Neural cell (in vitro differentiated cells): Measurements from ENCODE around the gene EIF2B1. TPM values are rescaled to one million over a fixed set of nuclear protein-coding genes. Genes with fewer than 3 reads are reported as not detected.
"Not testable (repeated sequence)": the region's sequence is repeated elsewhere in the genome, so short reads cannot be mapped to it uniquely, and the experiment has no call there.

Source experiments
- H2AFZ ChIP-seq: fragments of 200-600, 300-800 bp; sonication (generic), shearing (Covaris generic); 2 replicates; pipeline ENCODE4 v1.6.0; 2014; ENCODE audit warnings: low read depth, mild to moderate bottlenecking, antibody characterized with exemption, low read length, moderate library complexity
- H3F3A ChIP-seq: fragments of 200-600 bp; shearing (Covaris generic); 2 replicates; pipeline ENCODE4 v1.6.1; 2016; ENCODE audit warnings: mild to moderate bottlenecking, moderate library complexity, mixed read lengths, antibody characterized with exemption, low read length; ENCODE audit not compliant: insufficient read depth, poor library complexity, severe bottlenecking
- H3K27ac ChIP-seq: fragments of 200-600, 300-800 bp; sonication (generic), shearing (Covaris generic); 2 replicates; pipeline ENCODE4 v1.5.1; 2014; ENCODE audit warnings: mild to moderate bottlenecking, low read length, moderate library complexity
- H3K27me3 ChIP-seq: fragments of 300-800, 200-600 bp; sonication (generic), shearing (Covaris generic); 2 replicates; pipeline ENCODE4 v1.6.0; 2014; ENCODE audit warnings: mild to moderate bottlenecking, low read depth, low read length, moderate library complexity; ENCODE audit not compliant: insufficient read depth
- H3K36me3 ChIP-seq: fragments of 300-800, 200-600 bp; sonication (generic), shearing (Covaris generic); 2 replicates; pipeline ENCODE4 v1.5.1; 2014; ENCODE audit warnings: mild to moderate bottlenecking, antibody characterized with exemption, low read length, moderate library complexity; ENCODE audit not compliant: insufficient read depth
- H3K4me2 ChIP-seq: fragments of 300-800, 200-600 bp; sonication (generic), shearing (Covaris generic); 2 replicates; pipeline ENCODE4 v1.6.0; 2014; ENCODE audit warnings: mild to moderate bottlenecking, low read length
- H3K4me3 ChIP-seq: fragments of 300-800, 200-600 bp; sonication (generic), shearing (Covaris generic); 2 replicates; pipeline ENCODE4 v1.5.1; 2014; ENCODE audit warnings: mild to moderate bottlenecking, low read length, moderate library complexity
- H3K79me2 ChIP-seq: fragments of 200-600 bp; shearing (Covaris generic); replicated peaks from 2 replicates; pipeline ENCODE4 v1.6.0; 2014; ENCODE audit warnings: mild to moderate bottlenecking, low read length, moderate library complexity; ENCODE audit not compliant: insufficient read depth
- H3K9ac ChIP-seq: fragments of 300-800, 200-600 bp; sonication (generic), shearing (Covaris generic); 2 replicates; pipeline ENCODE4 v1.6.1; 2016; ENCODE audit warnings: mild to moderate bottlenecking, low read length, mixed read lengths
- H3K9me2 ChIP-seq: fragments of 200-600 bp; shearing (Covaris generic); 2 replicates; pipeline ENCODE4 v1.6.1; 2016; ENCODE audit warnings: mild to moderate bottlenecking, low read length, mixed read lengths; ENCODE audit not compliant: insufficient read depth
- H3K9me3 ChIP-seq: fragments of 200-600, 300-800 bp; sonication (generic), shearing (Covaris generic); 2 replicates; pipeline ENCODE4 v1.6.1; 2016; ENCODE audit warnings: mild to moderate bottlenecking, mixed run types, low read length, moderate library complexity, mixed read lengths
- H4K20me1 ChIP-seq: fragments of 200-600 bp; shearing (Covaris generic); 2 replicates; pipeline ENCODE4 v1.6.1; 2016; ENCODE audit warnings: mild to moderate bottlenecking, mixed run types; ENCODE audit not compliant: insufficient read depth
- CTCF ChIP-seq: fragments of 450-650 bp; IDR thresholded peaks from 2 replicates; pipeline ENCODE4 v1.5.1; 2014; ENCODE audit warnings: antibody characterized with exemption, mild to moderate bottlenecking, moderate library complexity; ENCODE audit not compliant: poor library complexity, severe bottlenecking
- EP300 ChIP-seq: fragments of 450-650 bp; conservative IDR thresholded peaks from 2 replicates; pipeline ENCODE4 v1.6.1; 2014; ENCODE audit warnings: antibody characterized with exemption, mild to moderate bottlenecking, moderate library complexity; ENCODE audit not compliant: poor library complexity, severe bottlenecking
- EZH2 ChIP-seq: fragments of 200-600, 300-800 bp; shearing (Covaris generic), sonication (generic); IDR thresholded peaks from 2 replicates; pipeline ENCODE4 v1.6.1; 2014; ENCODE audit warnings: antibody characterized with exemption, low read length, borderline replicate concordance, mild to moderate bottlenecking; ENCODE audit not compliant: insufficient read depth, poor library complexity, severe bottlenecking
- MXI1 ChIP-seq: fragments of 450-650 bp; conservative IDR thresholded peaks from 2 replicates; pipeline ENCODE4 v1.6.1; 2014; ENCODE audit warnings: antibody characterized with exemption, mild to moderate bottlenecking; ENCODE audit not compliant: poor library complexity, severe bottlenecking
- POLR2AphosphoS5 ChIP-seq: IDR thresholded peaks from 2 replicates; pipeline ENCODE4 v1.6.1; 2012
- RAD21 ChIP-seq: fragments of 450-650 bp; conservative IDR thresholded peaks from 2 replicates; pipeline ENCODE4 v1.6.1; 2014; ENCODE audit warnings: antibody characterized with exemption, mild to moderate bottlenecking, moderate library complexity
- REST ChIP-seq: IDR thresholded peaks from 2 replicates; pipeline ENCODE4 v1.6.1; 2012; ENCODE audit warnings: borderline replicate concordance
- SMC3 ChIP-seq: fragments of 450-650 bp; conservative IDR thresholded peaks from 2 replicates; pipeline ENCODE4 v1.6.1; 2014; ENCODE audit warnings: antibody characterized with exemption, mild to moderate bottlenecking, moderate library complexity; ENCODE audit not compliant: poor library complexity
- TAF1 ChIP-seq: IDR thresholded peaks from 2 replicates; pipeline ENCODE4 v1.6.1; 2012; ENCODE audit warnings: low read depth
- polyA plus RNA-seq: library from polyadenylated mRNA; depleted of rRNA; stranded (reverse); fragments of >200 nt; gene quantifications from 2 replicates; pipeline ENCODE4 v1.2.3, GENCODE V29; 2014

EIF2B1 gene
- polyA plus RNA-seq, 1 donor from 2014 or later: 59.9 TPM

- H3K36me3 ChIP-seq: no peaks in the 10 kb centered on the region
- H3K27ac ChIP-seq: no peak overlapping the region
- H3K9me3 ChIP-seq: no peaks in the 10 kb centered on the region
- H3K9me2 ChIP-seq: no peaks in the 10 kb centered on the region
- no peaks in the 10 kb centered on the region for H3F3A ChIP-seq
- H2AFZ ChIP-seq: no peak overlapping the region
- H3K4me2 ChIP-seq: no peak overlapping the region
- no peak overlapping the region for H3K4me3 ChIP-seq
- no peaks in the 10 kb centered on the region for H4K20me1 ChIP-seq
- no peak for TF ChIP-seq RAD21
- no peak for TF ChIP-seq REST
- TF ChIP-seq EZH2: no peak
- TF ChIP-seq POLR2AphosphoS5: no peak
- TF ChIP-seq SMC3: no peak
- TF ChIP-seq MXI1: no peak
- TF ChIP-seq CTCF: no peak
- no peak for TF ChIP-seq TAF1
- TF ChIP-seq EP300: no peak
- no peaks in the 10 kb centered on the region for H3K27me3 ChIP-seq
- H3K79me2 ChIP-seq: peaks cover 23% of the 10 kb centered on the region
- H3K9ac ChIP-seq: no peak overlapping the region
These were observed 52.7 kb downstream of the EIF2B1 start for GRCh38 chr12:123580772-123581171.

GRCh38 chr12:123578829-123579228 is 54.7 kb downstream of the EIF2B1 start:
- not testable (repeated sequence) for H4K20me1 ChIP-seq, H3K9ac ChIP-seq, H3K9me2 ChIP-seq, H3F3A ChIP-seq, H3K4me3 ChIP-seq, H3K27me3 ChIP-seq, H2AFZ ChIP-seq, H3K4me2 ChIP-seq, H3K27ac ChIP-seq, H3K36me3 ChIP-seq, H3K9me3 ChIP-seq
- peaks cover 13% of the 10 kb centered on the region for H3K79me2 ChIP-seq

GRCh38 chr12:123578243-123578642 is 55.2 kb downstream of the EIF2B1 start:
- no peak overlapping the region for H3K9ac ChIP-seq
- no peaks in the 10 kb centered on the region for H3F3A ChIP-seq
- H3K4me3 ChIP-seq: no peak overlapping the region
- TF ChIP-seq CTCF (no peak), SMC3 (no peak), RAD21 (no peak), REST (no peak), POLR2AphosphoS5 (no peak), TAF1 (no peak), MXI1 (no peak), EP300 (no peak), EZH2 (no peak)
- H3K27ac ChIP-seq: no peak overlapping the region
- H3K36me3 ChIP-seq: no peaks in the 10 kb centered on the region
- no peaks in the 10 kb centered on the region for H4K20me1 ChIP-seq
- H3K79me2 ChIP-seq: peaks cover 10% of the 10 kb centered on the region
- no peaks in the 10 kb centered on the region for H3K9me3 ChIP-seq
- H3K27me3 ChIP-seq: no peaks in the 10 kb centered on the region
- H3K4me2 ChIP-seq: no peak overlapping the region
- H3K9me2 ChIP-seq: no peaks in the 10 kb centered on the region
- no peak overlapping the region for H2AFZ ChIP-seq
